Stimulated activated CD8-positive, alpha-beta memory T cell treated with anti-CD3 and anti-CD28 coated beads, Interleukin-7, amount 100 ng/mL, for 48 hours (primary cell): ENCODE measurements around the gene FAS.

Source experiments
- DNase-seq, 2 donors: peaks; one replicate each; pipeline ENCODE4 v3.0.0-alpha.2; 2020; ENCODE audit warnings: low read depth in 1 of 2; ENCODE audit errors: extremely low read depth in 1 of 2

The FAS gene

DNA sequence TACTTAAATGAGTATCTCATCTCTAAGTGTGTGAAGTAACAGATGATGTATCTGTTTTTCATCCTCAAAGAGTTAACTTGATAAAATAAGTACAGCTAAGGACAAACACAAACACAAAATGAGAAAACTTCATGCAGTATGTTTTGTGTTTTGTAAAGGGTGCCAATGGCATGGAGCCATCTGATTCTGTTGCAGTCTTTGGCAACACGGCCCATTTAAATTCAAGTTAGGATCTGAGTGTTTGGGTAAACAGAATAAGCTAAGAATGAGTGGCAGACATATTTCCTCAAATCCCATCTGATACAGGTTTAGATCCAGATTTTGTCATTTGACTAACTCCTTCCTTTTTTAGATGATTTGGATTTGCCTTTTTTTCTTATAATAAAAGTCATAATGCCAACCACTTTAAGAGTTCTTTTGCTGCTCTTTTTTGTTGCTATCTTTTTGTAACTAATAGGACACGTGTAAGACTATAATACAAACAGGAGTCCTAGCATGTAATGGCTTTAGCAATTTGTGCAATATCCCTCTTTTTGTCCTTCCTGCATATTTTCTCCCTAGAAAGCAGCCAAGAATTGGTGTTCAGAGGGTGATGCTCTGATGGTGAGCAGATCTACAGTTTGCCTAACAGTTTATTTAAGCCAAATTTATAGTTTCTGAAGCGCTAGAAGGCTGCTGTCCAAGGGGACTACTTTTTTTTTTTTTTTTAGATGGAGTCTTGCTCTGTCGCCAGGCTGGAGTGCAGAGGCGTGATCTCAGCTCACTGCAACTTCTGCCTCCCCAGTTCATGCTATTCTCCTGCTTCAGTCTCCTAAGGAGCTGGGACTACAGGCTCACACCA, 19.2 kb upstream of the FAS start:
- no peak for DNase-seq

- no peak for DNase-seq
These were observed 16.6 kb upstream of the FAS start for GRCh38 chr10:88974012-88974411.

DNA sequence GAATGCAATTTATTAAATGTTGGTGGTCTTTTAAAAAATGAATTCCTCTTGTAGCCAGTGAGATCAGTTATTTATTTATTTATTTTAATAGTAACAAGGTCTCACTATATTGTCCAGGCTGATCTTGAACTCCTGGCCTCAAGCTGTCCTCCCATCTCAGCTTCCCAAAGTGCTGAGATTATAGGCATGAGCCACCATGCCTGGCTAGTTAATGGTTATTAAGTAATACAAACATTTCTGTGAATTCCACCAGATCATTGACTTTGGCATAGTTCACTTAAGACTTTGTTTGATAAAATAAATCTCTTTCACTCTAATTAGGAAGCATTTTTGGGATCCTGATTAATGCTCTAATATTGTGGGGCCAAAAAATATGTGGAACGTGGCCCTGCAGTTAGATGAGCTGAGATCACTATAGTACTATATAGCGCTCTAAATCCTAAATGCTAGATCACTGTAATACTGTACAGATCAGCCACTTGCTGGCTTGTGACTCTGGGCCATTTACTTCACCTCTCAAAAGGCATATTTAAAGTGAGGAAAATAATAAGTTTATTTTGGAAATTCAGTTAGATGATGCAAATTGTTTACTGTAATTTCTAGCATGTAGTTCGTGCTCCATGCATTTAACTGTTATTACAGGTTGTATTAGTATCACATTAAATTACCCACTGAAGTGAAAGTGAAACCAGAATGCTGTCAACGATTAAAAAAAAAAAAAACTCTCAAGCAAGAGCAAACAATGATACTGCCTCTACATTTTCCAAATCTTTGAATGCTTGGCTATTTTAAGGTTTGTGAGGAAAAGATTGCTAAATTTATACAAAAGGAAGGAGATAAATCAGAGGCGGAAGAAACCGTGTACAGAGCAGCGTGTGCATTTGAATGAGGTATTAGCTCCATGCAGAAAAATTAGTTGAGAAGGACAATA, 15.9 kb upstream of the FAS start:
- no peak for DNase-seq

GRCh38 chr10:88975377-88975720, 15.2 kb upstream of the FAS start:
- DNase-seq = no peak

GRCh38 chr10:88978463-88978862, 12.1 kb upstream of the FAS start:
- no peak for DNase-seq

DNA sequence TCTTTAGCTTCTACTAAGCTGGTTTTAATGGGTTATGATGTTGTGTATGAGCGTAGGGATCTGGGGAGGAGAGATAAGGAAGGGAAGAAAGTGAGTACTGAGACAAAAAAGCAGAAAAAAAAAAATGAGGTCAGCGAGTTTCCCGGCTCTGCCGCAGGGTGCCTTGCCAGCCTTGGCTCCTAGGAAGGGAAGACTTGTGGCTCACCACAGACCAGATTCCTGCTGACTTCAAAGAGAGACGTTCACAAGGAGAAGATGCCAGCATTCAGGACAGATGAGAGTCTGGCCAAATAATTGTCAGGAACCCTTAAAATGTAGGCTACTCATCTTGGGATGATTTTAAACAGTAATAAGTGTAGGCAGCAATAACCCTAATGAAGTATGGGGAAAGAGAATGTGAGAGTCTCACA, 11.4 kb upstream of the FAS start:
- DNase-seq = no peak

GRCh38 chr10:88979603-88980002, 11.0 kb upstream of the FAS start:
- no peak for DNase-seq

DNA sequence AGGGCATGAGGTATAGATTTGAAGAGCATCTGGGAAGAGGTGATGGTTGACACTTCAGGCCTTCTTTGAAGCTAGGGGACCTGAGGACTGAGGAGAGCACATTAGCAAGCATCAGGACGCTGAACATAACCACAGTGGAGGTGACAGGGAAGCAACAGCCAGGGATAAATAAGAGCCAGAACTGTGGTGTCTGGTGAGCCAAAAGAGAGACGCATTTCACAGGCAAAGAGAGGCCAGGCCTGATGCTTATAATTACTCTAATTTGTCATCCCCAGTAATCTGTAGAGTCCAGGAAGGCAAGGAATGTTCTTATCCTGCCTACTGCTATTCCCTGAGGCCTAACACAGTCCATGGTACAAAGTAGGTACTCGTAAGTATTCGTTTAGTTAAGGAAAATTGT, 10.4 kb upstream of the FAS start:
- DNase-seq = no peak

DNA sequence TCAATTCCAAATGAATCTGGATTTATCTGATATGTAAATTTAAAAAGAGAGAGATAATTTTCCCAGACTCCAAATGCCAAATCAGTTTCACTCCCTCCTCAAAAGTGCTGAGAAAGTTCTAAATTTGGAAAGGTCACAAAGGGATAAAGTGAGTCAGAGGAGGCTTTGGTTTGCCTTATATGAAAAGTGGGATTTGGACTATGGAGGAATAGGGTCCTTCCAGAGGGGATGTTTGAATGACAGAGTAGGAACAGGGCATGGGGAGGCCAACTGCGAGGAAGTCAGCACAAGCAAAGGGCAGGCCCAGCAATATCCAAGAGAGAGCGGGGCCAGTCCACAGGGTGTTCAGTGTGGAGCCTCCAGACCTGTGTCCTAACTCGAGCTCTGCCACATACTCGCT, 9.8 kb upstream of the FAS start:
- DNase-seq = no peak

DNA sequence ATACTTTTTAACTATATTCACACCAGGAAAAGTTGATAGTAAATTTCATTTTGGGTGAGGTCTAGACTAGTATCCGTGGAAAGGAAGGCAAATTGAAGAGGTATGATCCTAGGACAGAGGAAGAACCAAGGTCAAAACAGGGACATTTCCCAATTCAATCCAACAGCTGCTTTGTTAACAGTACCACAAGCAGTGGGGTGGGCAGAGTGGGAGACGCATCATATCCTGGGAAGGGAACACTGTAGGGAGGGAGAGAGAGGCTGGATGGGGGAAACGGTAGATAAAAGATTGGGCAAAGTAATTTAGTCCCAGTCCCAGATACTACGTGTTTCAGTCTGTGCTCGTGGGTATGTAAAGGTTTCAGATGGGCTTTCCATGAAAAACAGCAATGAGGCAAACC, 9.2 kb upstream of the FAS start:
- no peak for DNase-seq

GRCh38 chr10:88982366-88982765, 8.2 kb upstream of the FAS start:
- no peak for DNase-seq

GRCh38 chr10:88983206-88983605, 7.4 kb upstream of the FAS start:
- no peak for DNase-seq

- no peak for DNase-seq
These were observed 6.7 kb upstream of the FAS start for GRCh38 chr10:88983939-88984338.

DNA sequence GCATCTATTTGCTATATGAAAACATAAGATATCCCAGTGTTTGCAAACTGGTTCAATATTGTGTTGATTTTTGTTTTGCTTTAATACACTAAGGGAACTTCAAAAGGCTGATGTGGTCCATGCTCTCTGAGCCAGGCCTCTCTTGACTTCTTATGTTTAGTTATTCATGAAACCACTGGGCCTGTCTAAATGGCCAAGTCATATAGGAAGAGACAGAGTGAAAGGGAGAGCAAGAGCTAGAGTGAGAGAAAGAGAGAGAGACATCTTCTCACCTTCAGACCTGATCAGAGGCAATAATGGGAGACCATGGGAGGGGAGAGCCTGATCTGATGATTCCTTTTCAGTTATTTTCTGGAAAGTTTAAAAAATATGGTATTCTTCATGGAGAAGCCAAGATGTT, 6.1 kb upstream of the FAS start:
- DNase-seq = no peak

- no peak for DNase-seq
These were observed 3.9 kb upstream of the FAS start for GRCh38 chr10:88986549-88987242.

GRCh38 chr10:88987243-88987725, 3.3 kb upstream of the FAS start:
- DNase-seq = no peak

GRCh38 chr10:88987840-88988239, 2.8 kb upstream of the FAS start:
- no peak for DNase-seq

GRCh38 chr10:88989423-88989822, 1.2 kb upstream of the FAS start:
- DNase-seq = no peak

DNA sequence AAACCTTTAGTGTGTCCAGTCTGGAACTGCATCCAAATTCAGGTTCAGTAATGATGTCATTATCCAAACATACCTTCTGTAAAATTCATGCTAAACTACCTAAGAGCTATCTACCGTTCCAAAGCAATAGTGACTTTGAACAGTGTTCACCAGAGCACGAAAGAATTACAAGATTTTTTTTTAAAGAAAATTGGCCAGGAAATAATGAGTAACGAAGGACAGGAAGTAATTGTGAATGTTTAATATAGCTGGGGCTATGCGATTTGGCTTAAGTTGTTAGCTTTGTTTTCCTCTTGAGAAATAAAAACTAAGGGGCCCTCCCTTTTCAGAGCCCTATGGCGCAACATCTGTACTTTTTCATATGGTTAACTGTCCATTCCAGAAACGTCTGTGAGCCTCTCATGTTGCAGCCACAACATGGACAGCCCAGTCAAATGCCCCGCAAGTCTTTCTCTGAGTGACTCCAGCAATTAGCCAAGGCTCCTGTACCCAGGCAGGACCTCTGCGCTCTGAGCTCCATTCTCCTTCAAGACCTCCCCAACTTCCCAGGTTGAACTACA, 694 bp upstream of the FAS start:
- no peak for DNase-seq

- DNase-seq = peak; percentile 61 to 71
These were observed 732 bp downstream of the FAS start for GRCh38 chr10:88991161-88991898.
